GM18505 (cell line): ENCODE results near the gene STRN.
"Not testable (repeated sequence)": the region's sequence is repeated elsewhere in the genome, so short reads cannot be mapped to it uniquely, and the experiment has no call there.

Source experiments
- ATAC-seq: cut with Tn5 transposase; IDR thresholded peaks from one replicate; pipeline ENCODE4 v1.9.1; 2021; ENCODE audit not compliant: unreplicated experiment
- POLR2A ChIP-seq: IDR thresholded peaks from 4 replicates; pipeline ENCODE4 v1.6.1; 2011; ENCODE audit warnings: borderline replicate concordance; ENCODE audit not compliant: insufficient read depth, insufficient read length; ENCODE audit errors: extremely low read depth

Gene STRN

DNA sequence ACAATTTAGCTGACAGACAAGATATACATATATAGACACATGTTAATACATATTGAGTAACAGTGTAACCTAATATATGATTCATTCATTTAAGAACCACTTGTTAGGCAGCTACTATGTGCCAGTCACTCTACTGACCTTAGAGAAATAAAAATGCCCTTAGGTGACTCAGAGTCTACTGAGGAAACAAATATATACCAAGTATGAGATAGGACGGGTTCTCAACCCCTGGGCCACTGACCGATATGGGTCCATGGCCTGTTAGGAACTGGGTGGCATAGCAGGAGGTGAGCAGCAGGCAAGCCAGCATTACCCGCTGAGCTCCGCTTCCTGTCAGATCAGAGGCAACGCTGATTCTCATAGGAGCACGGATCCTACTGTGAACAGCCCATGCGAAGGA, 14.8 kb downstream of the STRN start:
- no peak for ATAC-seq
- no peak for TF ChIP-seq POLR2A

DNA sequence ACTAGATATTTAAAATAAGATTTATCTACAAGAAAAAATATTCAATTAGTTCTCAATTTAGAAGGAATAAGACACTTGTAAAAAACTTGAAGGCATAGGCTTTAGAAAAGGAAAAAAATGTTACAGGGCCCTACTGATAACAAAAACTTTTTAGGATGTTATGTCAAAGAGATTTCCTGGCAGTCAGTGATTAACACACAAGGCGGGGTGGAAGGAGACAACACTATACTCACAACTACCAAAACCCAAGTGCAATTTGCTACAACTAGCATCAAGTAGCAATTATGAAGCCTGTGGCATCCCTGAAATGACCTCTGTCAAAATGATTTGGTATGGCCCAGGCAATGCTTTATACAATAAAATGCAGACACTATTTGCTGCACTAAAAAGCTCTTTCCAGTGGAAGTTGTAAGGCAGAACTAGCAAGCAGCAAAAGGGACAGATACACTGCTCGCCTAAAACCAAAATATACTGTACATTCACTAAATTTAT, 15.3 kb downstream of the STRN start:
- ATAC-seq: no peak
- no peak for TF ChIP-seq POLR2A

DNA sequence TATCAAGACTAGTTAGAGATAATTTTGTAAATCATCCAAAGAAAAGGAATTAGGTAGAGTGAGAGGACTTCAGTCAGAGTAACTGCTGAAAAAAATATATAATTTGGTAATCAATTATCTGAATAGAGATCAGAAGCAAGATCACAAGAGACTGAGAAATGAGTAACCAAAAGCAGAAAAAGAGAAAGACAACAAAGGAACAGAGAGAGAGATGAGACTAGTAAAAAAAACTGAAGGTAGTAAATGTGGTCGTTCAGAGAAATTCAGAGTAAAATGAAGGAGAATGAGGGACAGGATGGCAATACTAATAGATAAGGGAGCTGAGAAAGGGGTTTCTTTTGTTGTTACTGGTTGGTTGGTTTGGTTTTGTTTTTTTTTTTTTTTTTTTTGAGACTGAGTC, 16.5 kb downstream of the STRN start:
- no peak for TF ChIP-seq POLR2A
- no peak for ATAC-seq

DNA sequence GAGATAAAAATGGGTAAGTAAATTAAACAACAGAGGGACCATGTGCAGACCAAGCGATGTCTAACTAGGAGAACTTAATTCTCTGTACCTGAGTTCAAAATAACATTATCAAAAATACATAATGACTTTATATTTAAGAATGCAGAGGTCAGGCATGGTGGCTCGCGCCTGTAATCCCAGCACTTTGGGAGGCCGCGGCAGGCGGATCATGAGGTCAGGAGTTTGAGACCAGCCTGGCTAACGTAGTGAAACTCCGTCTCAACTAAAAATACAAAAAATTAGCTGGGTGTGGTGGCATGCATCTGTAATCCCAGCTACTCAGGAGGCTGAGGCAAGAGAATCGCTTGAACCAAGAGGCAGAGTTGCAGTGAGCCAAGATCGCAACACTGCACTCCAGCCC, 21.1 kb downstream of the STRN start:
- not testable (repeated sequence) for ATAC-seq

DNA sequence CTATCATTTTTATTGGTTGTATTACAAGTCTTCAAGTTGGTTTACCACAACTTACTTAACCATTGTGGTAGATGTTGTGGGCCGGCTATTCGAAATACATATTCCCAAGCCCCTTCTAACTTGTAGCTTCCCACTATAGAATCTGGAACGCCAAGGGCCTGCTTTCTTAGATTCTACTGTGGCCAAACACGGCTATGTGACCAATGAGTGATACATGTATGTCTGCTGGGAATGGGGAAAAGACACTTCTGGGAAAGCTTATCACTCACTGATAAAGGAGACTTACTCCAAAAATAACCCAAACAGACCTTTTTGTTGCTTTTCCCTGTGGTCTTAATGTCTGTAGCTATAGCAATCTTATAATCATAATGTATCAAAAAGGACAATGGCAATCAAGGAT, 24.5 kb downstream of the STRN start:
- no peak for TF ChIP-seq POLR2A
- ATAC-seq: no peak

DNA sequence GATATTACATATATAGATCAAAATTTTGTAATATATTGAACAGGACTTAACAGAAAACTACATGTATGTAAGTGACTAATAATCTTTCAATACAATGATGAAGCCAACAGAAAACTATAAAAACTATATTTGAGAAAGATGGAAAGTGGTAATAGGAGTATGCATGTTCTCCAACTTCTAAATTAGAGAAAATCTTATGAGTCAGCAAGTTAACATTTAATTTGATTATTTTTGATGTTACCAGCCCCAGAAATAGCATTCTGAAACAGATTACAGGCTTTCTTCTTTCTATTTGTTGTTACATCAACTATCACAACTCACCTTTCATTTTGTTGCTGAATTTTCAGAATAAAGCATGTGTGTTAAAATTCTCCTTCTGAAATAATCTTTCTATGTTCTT, 29.8 kb downstream of the STRN start:
- not testable (repeated sequence) for ATAC-seq

DNA sequence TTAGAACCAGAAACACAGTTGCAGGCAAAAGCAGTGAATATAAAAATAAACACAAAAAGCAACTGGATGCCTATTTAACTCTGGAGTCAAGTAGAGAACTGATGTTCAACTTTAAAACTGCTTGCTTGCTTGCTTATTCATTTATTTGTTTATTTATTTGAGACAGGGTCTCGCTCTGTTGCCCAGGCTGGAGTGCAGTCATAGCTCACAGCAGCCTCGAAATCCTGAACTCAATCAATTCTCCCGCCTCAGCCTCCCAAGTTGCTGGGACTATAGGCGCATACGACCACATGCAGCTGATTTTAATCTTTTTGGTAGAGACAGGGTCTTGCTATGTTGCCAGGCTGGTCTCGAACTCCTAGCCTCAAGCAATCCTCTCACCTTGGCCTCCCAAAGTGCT, 34.6 kb downstream of the STRN start:
- ATAC-seq: not testable (repeated sequence)

DNA sequence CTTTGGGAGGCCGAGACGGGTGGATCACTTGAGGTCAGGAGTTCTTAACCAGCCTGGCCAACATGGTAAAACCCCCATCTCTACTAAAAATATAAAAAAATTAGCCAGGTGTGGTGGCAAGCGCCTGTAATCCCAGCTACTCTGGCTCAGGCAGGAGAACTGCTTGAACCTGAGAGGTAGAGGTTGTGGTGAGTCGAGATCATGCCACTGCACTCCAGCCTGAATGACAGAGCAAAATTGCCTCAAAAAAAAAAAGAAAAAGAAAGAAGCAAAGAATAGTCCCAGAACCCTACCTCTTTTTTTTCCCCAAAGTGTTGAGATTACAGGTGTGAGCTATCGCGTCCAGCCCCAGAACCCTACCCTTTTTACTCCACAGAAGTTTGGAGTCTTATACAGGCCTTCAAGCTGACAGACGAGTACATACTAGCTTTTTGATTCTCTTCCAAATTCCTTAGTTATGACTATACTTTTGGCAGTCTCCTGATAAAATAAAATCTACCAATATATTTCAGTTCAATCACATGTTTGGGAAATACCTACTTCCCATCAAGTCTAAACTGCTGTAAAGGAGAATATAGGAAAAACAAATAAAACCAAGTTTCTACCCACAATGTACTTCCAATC, 35.4 kb downstream of the STRN start:
- not testable (repeated sequence) for ATAC-seq

DNA sequence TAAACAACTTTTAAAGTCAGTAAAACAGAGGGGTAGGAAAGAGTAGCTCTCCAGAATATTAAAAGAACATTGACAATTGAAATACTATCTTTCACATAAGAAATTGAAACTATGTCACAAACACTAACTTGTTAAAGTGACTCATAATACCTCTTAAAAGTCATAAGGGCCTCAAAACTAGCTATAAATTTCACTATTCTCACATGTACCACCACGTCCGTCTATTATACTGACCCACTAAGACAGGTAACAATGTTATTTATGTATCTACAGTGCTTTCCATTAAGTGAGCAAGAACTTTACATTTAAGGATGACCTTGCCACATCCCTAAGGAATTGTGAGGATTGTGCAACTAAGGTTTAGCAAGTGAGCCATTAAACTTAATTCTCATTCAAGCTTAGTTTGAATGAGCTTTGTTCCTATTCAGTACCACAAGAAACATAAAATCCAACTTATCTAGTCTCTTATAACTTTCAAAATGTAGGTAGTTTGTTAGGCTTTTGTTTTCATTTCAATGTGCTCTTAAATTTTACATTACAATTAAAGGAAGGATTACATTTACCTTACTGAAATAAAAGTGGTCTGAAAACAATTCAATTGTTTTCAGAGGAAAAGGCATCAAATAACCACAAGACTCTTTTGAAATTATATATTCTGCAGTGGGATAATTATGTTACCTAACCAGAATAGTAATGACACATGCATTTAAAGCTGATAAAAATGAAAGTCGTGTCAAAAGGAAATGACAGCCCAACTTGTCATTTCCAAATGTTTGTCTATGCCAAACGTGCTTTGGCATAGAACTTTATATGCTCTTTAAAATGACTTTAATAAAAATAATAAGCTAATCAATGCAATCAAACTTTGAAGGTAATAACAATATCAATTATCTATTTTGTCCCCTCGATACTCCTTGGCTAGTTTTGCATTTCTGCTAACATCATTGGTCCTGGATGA, 39.9 kb downstream of the STRN start:
- not testable (repeated sequence) for ATAC-seq

DNA sequence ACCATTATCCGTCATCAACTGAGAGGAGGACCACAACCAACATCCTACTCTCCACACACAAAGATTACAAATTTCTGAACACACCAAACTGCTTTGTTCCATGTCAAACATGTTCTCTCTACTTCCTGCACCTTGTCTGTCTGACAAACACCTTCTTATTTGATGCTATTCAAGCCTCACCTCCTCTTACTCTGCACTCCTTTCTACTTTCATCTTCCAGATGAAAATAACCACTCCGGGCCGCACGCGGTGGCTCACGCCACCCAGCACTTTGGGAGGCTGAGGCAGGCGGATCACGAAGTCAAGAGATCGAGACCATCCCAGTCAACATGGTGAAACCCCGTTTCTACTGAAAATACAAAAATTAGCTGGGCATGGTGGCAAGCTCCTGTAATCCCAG, 43.7 kb downstream of the STRN start:
- not testable (repeated sequence) for ATAC-seq

DNA sequence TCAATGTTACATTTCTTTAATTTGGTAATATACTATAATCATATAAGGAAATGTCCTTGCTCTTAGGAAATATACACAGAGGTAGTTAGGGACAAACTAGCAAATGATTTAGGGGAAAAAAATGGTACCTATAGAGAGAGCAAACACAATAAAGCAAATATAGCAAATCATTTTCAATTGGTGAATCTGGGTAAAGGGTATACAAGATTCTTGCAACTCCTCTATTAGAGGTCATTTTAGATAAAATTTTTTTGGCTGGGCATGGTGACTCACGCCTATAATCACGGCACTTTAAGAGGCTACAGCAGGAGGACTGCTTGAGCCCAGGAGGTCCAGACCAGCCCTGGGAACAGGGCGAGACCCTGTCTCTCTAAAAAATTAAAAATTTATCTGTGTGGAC, 44.4 kb downstream of the STRN start:
- no peak for TF ChIP-seq POLR2A
- ATAC-seq: no peak

DNA sequence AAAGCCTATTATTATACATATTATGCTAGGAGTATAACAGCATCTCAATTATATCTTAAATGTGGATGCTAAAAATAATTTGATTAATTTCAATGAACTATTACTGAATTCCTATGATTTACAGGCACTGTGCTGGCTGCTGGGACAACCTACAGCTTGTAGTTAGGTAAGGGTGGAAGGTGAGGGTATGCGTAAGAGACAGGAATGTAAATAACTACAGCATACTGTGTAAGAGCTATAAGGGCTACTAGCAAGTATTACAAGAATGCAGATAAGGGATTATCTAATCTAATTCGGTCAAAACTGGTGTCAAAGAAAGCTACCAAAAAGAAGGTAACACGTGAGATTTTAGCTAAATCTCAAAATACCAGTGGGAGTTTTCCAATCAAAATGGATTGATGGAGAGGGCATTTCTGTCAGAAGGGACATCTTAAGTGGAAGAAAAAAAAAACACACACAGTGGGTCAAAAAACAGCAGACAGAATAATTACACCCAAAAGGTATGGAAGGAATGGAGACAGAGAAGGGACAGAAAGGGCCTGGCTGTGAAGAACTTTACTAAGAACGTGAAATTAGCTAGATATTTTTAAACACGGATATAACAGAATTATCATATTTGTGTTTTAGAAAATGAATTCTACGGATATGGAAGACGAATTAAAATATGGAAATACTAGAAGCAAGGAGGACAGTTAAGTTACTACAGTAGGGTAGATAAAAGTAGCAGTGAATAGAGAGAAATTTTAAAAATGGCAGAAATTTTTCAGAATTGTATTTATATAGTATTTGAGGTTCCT, 47.1 kb downstream of the STRN start:
- ATAC-seq: no peak
- TF ChIP-seq POLR2A: no peak

DNA sequence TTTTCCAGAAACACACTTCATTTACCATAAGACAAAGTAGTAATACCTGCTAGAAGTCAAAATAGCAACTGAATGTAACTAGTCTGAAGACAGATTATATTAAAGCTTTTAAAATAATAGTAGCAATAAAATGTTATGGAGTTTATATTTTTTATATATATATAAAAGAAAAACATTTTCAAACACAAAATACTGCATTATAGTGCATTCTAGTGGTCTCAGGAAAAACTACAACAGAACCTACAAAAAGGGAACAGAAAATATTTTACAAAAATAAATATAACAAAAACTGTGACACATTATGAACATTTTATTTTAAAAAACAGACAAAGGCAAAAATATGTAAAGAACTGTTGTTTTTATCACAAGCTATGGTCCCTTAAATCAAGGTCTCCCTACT, 48.0 kb downstream of the STRN start:
- no peak for ATAC-seq

DNA sequence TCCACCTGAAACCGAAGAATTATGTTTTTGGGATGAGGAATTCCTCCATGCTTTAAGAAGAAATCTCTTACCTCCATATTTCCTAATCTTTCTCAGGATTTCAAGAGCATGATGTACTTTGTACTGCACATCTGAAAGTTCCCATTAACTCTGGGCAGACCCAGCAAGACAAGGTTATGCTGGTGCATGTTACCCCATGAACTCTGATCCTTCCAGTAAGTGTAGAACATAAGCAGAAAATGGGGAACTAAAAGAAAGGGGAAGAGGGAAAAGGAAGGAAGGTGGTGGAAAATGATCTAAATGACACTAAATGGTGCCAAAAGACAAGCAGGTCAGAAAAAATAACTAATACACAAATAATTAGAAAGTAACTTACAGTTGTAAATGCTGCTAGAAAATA, 50.7 kb downstream of the STRN start:
- no peak for ATAC-seq

More for the DNA sequence above, 48.0 kb downstream of the STRN start:
- no peak for TF ChIP-seq POLR2A

More for the DNA sequence above, 50.7 kb downstream of the STRN start:
- TF ChIP-seq POLR2A: no peak
